Activated T-helper 1 cell treated with anti-CD3 and anti-CD28 coated beads, Interleukin-2, amount 50 U/mL, for 16 hours (primary cell): Measurements from ENCODE around the gene CEPT1.

Source experiments
- DNase-seq, 2 donors: peaks; one replicate each; pipeline ENCODE4 v3.0.0-alpha.2; 2020; ENCODE audit warnings: low read depth in 1 of 2, low spot score in 1 of 2

The CEPT1 gene

GRCh38 chr1:111145963-111146768 lies 6.1 kb downstream of the CEPT1 start:
- no peak for DNase-seq

GRCh38 chr1:111147948-111148347 lies 7.9 kb downstream of the CEPT1 start:
- DNase-seq: no peak

- no peak for DNase-seq
Measured at GRCh38 chr1:111148376-111148881, 8.4 kb downstream of the CEPT1 start.

- no peak for DNase-seq
Measured at GRCh38 chr1:111151838-111152237, 11.8 kb downstream of the CEPT1 start.

GRCh38 chr1:111154021-111154999 lies 14.3 kb downstream of the CEPT1 start:
- DNase-seq: no peak

GRCh38 chr1:111157431-111157830 lies 17.4 kb downstream of the CEPT1 start:
- no peak for DNase-seq

GRCh38 chr1:111161843-111162487 lies 21.9 kb downstream of the CEPT1 start:
- DNase-seq: no peak

- no peak for DNase-seq
Measured at GRCh38 chr1:111162488-111162880, 22.5 kb downstream of the CEPT1 start.

- DNase-seq: no peak
Measured at GRCh38 chr1:111163363-111163762, 23.3 kb downstream of the CEPT1 start.

GRCh38 chr1:111164151-111164550 lies 24.1 kb downstream of the CEPT1 start:
- DNase-seq: no peak

- no peak for DNase-seq
Measured at GRCh38 chr1:111172463-111172862, 32.4 kb downstream of the CEPT1 start.

- DNase-seq: no peak
Measured at GRCh38 chr1:111174070-111174469, 34.0 kb downstream of the CEPT1 start.

GRCh38 chr1:111175349-111175748 lies 35.3 kb downstream of the CEPT1 start:
- no peak for DNase-seq

- DNase-seq: no peak
Measured at GRCh38 chr1:111176678-111177077, 36.7 kb downstream of the CEPT1 start.

- DNase-seq: no peak
Measured at GRCh38 chr1:111179968-111180533, 40.0 kb downstream of the CEPT1 start.

- no peak for DNase-seq
Measured at GRCh38 chr1:111182052-111182451, 42.0 kb downstream of the CEPT1 start.

GRCh38 chr1:111183308-111184069 lies 43.5 kb downstream of the CEPT1 start:
- no peak for DNase-seq

- no peak for DNase-seq
Measured at GRCh38 chr1:111184663-111185062, 44.6 kb downstream of the CEPT1 start.

GRCh38 chr1:111190931-111191451 lies 51.0 kb downstream of the CEPT1 start:
- no peak for DNase-seq

GRCh38 chr1:111191496-111191895 lies 51.5 kb downstream of the CEPT1 start:
- DNase-seq: no peak
